Measurements from ENCODE around the gene DAB2IP.

- TF ChIP-seq, protein P1, sequence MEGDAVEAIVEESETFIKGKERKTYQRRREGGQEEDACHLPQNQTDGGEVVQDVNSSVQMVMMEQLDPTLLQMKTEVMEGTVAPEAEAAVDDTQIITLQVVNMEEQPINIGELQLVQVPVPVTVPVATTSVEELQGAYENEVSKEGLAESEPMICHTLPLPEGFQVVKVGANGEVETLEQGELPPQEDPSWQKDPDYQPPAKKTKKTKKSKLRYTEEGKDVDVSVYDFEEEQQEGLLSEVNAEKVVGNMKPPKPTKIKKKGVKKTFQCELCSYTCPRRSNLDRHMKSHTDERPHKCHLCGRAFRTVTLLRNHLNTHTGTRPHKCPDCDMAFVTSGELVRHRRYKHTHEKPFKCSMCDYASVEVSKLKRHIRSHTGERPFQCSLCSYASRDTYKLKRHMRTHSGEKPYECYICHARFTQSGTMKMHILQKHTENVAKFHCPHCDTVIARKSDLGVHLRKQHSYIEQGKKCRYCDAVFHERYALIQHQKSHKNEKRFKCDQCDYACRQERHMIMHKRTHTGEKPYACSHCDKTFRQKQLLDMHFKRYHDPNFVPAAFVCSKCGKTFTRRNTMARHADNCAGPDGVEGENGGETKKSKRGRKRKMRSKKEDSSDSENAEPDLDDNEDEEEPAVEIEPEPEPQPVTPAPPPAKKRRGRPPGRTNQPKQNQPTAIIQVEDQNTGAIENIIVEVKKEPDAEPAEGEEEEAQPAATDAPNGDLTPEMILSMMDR (IDR thresholded peaks at IDR 0.05): no peak
- no peak for TF ChIP-seq POLR2AphosphoS5 (IDR thresholded peaks at IDR 0.05)
- no peak for TF ChIP-seq POLR2A (IDR thresholded peaks at IDR 0.05)
- no peak for TF ChIP-seq EP300 (IDR thresholded peaks at IDR 0.05)
These were observed 67.1 kb downstream of the DAB2IP start for GRCh38 chr9:121718501-121718900.

Measured in stomach (tissue), 4 donors.